Ishikawa (cell line): ENCODE measurements around the gene FCRLB.

Experiments
- CEBPB ChIP-seq: IDR thresholded peaks from 2 replicates; pipeline ENCODE4 v1.6.1; 2012
- CREB1 ChIP-seq: IDR thresholded peaks from 2 replicates; pipeline ENCODE4 v1.6.1; 2012; ENCODE audit warnings: low read depth
- EGR1 ChIP-seq: IDR thresholded peaks from 2 replicates; pipeline ENCODE4 v1.6.1; 2012
- EP300 ChIP-seq: IDR thresholded peaks from 2 replicates; pipeline ENCODE4 v1.6.1; 2012; ENCODE audit warnings: borderline replicate concordance
- FOXM1 ChIP-seq: IDR thresholded peaks from 2 replicates; pipeline ENCODE4 v1.6.1; 2012; ENCODE audit warnings: low read depth, borderline replicate concordance
- NFIC ChIP-seq: IDR thresholded peaks from 2 replicates; pipeline ENCODE4 v1.6.1; 2012
- RAD21 ChIP-seq: IDR thresholded peaks from 2 replicates; pipeline ENCODE4 v1.6.1; 2012; ENCODE audit warnings: low read depth
- TAF1 ChIP-seq: IDR thresholded peaks from 2 replicates; pipeline ENCODE4 v1.6.1; 2012; ENCODE audit warnings: low read depth, mild to moderate bottlenecking
- TCF12 ChIP-seq: IDR thresholded peaks from 2 replicates; pipeline ENCODE4 v1.6.1; 2012; ENCODE audit warnings: low read depth
- TEAD4 ChIP-seq: IDR thresholded peaks from 2 replicates; pipeline ENCODE4 v1.6.1; 2012
- YY1 ChIP-seq: IDR thresholded peaks from 2 replicates; pipeline ENCODE4 v1.6.1; 2012; ENCODE audit warnings: low read depth
- ZBTB7A ChIP-seq: IDR thresholded peaks from 2 replicates; pipeline ENCODE4 v1.6.1; 2012; ENCODE audit warnings: low read depth
- TF ChIP-seq, protein P1 (sequence below): IDR thresholded peaks from 2 replicates; pipeline ENCODE4 v1.6.1; 2012
- TF ChIP-seq, protein P2 (sequence below): IDR thresholded peaks from 2 replicates; pipeline ENCODE4 v1.6.1; 2012
- TF ChIP-seq, protein P3 (sequence below): IDR thresholded peaks from 2 replicates; pipeline ENCODE4 v1.6.1; 2012; ENCODE audit warnings: low read depth, mild to moderate bottlenecking

FCRLB gene

DNA sequence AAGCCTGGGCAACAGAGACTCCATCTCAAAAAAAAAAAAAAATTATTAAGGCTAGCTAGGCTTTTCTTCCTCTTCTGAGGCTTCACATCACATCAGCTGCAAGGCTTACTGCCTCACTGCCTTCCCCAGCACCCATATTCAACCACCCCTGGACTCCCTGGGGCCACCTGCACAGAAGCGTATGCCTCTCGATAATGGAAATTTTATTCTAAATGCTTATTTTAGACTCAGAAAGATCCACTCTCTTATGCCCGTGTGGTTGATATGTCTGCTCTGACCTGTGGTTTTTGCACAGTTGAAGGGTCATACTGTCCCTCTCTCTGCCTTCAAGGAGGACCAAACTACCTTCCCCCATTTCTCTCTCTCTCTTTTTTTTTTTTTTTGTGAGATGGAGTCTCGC, 15.8 kb upstream of the FCRLB start:
- no peak for TF ChIP-seq CREB1

DNA sequence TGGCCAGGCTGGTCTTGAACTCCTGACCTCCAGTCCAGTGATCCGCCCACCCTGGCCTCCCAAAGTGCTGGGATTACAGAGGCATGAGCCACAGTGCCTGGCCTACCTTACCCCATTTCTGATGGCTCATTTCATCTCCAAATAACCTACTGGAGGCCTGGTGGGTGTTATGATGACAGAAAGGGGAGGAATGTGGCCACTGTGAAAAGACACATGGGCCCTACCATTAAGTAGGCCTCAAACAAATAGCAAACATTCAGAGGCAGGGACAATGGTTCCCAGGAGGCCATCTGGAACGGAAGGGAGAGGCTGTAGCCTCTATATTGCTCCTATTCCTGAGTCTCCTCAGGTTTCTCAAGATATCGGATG, 15.2 kb upstream of the FCRLB start:
- no peak for TF ChIP-seq TAF1
- TF ChIP-seq TCF12 = no peak
- no peak for TF ChIP-seq CEBPB
- no peak for TF ChIP-seq EP300
- TF ChIP-seq YY1 = no peak
- TF ChIP-seq NFIC = no peak

DNA sequence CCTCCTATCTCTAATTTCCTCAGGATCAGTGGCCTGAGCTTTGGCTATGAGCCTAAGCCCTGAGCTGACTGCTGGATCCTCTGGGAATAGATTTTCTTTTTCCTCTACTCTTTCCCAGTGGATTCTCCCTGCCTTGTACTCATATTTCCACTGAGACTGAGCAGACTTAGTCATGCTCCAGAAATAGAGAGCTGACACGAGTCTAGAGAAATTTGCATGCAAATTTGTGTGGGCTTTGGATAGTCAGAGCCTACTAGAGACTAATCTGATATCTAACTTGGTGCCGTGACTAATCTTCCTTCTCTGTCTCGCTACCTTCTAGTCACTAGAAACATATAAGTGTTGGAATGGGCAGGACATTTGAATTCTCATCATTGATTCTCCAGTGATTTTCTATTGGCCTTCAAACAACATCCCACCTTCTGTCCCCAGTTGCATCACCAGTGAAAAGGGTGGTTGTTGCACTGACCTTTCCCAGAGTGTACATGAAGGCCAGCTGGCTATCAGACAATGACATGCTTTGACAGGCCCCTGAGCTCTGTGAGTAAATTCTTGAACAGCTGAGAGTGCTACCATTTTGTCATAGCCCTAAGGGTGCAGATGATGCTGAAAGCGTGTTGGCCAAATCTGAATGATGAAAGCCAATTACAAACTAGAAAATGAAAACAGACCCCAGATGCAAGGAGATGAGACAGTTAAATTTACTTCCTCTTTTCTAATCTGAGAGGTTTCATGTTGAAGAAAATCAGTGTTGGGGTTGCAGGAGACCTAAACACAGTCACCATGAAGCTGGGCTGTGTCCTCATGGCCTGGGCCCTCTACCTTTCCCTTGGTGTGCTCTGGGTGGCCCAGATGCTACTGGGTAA, 14.6 kb upstream of the FCRLB start, which contains the start of gene FCRLA:
TSS of gene FCRLA (plus strand) at position 748 of the 866 bp plus-strand sequence. CDS start at position 784, 36 bp downstream.
- TF ChIP-seq RAD21 (no peak), EP300 (no peak), TEAD4 (no peak), TCF12 (no peak), ZBTB7A (no peak), FOXM1 (no peak), EGR1 (no peak), CREB1 (no peak), YY1 (no peak), CEBPB (no peak), NFIC (no peak), TAF1 (no peak)
- TF ChIP-seq, protein P1, sequence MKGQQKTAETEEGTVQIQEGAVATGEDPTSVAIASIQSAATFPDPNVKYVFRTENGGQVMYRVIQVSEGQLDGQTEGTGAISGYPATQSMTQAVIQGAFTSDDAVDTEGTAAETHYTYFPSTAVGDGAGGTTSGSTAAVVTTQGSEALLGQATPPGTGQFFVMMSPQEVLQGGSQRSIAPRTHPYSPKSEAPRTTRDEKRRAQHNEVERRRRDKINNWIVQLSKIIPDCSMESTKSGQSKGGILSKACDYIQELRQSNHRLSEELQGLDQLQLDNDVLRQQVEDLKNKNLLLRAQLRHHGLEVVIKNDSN = no peak
- TF ChIP-seq, protein P2, sequence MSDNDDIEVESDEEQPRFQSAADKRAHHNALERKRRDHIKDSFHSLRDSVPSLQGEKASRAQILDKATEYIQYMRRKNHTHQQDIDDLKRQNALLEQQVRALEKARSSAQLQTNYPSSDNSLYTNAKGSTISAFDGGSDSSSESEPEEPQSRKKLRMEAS = no peak
- TF ChIP-seq, protein P3, sequence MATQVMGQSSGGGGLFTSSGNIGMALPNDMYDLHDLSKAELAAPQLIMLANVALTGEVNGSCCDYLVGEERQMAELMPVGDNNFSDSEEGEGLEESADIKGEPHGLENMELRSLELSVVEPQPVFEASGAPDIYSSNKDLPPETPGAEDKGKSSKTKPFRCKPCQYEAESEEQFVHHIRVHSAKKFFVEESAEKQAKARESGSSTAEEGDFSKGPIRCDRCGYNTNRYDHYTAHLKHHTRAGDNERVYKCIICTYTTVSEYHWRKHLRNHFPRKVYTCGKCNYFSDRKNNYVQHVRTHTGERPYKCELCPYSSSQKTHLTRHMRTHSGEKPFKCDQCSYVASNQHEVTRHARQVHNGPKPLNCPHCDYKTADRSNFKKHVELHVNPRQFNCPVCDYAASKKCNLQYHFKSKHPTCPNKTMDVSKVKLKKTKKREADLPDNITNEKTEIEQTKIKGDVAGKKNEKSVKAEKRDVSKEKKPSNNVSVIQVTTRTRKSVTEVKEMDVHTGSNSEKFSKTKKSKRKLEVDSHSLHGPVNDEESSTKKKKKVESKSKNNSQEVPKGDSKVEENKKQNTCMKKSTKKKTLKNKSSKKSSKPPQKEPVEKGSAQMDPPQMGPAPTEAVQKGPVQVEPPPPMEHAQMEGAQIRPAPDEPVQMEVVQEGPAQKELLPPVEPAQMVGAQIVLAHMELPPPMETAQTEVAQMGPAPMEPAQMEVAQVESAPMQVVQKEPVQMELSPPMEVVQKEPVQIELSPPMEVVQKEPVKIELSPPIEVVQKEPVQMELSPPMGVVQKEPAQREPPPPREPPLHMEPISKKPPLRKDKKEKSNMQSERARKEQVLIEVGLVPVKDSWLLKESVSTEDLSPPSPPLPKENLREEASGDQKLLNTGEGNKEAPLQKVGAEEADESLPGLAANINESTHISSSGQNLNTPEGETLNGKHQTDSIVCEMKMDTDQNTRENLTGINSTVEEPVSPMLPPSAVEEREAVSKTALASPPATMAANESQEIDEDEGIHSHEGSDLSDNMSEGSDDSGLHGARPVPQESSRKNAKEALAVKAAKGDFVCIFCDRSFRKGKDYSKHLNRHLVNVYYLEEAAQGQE = no peak

DNA sequence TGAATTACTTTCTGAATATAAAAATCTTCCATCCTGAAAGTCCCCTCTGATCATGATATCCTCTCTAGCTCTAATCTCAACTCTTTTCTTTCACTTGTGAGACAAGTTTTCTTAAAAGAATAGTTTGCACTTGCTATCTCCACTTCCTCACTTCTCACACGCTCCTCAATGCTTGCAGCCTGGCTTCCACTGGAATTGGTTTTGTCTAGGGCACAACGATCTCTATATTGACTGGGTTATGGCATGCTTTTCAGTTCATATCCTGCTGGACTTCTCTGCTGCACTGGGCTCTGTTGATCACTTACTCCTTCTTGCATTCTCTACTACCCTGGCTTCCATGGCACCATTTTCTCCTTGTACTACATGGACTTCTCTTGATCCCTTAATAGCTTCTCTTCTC, 13.8 kb upstream of the FCRLB start:
- TF ChIP-seq TCF12 (no peak), EGR1 (no peak), FOXM1 (no peak), TAF1 (no peak), YY1 (no peak)

DNA sequence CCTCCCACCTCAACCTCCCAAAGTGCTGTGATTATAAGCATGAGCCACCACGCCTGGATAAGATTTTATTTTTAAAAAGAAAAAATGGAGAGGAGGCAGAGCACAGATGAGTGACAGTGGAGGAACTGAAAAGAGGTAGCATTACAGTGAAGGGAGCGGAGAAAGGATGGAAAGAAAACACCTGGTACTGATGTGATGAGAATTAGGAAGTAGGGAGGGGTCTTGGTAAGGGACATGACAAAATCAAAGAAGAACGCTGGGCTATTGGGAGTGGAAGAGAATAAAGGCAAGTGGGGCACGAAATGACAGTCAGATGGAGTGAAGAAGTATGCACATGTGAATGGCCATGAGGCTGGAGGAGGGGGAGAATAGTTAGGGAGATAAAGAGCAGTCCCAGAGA, 12.0 kb upstream of the FCRLB start:
- TF ChIP-seq TCF12 (no peak), FOXM1 (no peak), CEBPB (no peak), NFIC (no peak), TAF1 (no peak), ZBTB7A (no peak), CREB1 (no peak), EP300 (no peak)
- TF ChIP-seq, protein P1 = no peak
- TF ChIP-seq, protein P3 = no peak

DNA sequence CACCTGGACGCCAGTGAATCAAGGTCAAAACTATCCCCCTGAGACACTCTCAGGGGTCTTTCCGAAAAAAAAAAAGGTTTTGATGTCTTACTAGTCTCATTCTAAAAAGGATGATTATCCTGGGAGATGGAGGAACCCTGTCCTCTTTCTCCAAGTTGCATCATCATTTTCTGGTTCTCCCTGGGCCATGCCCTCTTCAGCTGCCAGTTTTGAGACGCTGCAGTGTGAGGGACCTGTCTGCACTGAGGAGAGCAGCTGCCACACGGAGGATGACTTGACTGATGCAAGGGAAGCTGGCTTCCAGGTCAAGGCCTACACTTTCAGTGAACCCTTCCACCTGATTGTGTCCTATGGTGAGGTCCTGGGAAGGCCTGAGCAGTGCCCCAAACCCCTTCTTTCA, 10.8 kb upstream of the FCRLB start:
- TF ChIP-seq CEBPB = no peak
- no peak for TF ChIP-seq RAD21
- no peak for TF ChIP-seq EP300
- TF ChIP-seq, protein P2 = no peak
- no peak for TF ChIP-seq TCF12
- TF ChIP-seq FOXM1 = no peak
- TF ChIP-seq, protein P1 = no peak
- TF ChIP-seq NFIC = no peak
- TF ChIP-seq CREB1 = no peak
- TF ChIP-seq, protein P3 = no peak
- no peak for TF ChIP-seq ZBTB7A
